SH-SY5Y (cell line): ENCODE data around the gene HABP2.

Experiments
- GATA2 ChIP-seq: IDR thresholded peaks from 2 replicates; pipeline ENCODE4 v1.6.1; 2011; ENCODE audit warnings: mild to moderate bottlenecking, low read depth, low read length
- GATA3 ChIP-seq: IDR thresholded peaks from 2 replicates; pipeline ENCODE4 v1.6.1; 2011; ENCODE audit warnings: low read depth, mild to moderate bottlenecking, low read length, moderate library complexity

DNA sequence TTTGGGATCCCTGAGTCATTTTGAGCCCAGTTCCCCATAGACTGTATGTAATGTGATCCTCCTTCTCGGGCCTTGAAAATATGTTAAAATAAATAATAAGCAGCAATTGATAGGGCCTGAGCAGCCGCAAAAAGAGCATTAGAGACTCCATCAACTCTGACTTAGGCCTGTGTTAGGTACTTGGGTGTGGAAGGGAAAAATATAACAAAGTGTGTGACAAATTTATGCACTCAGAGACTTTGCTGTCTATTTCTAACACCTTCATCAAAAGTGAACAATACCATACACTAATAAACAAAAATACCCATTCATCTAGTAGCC, 31.4 kb upstream of the HABP2 start:
- TF ChIP-seq GATA2 = no peak
- no peak for TF ChIP-seq GATA3
